HG03575 (cell line): ENCODE data around the gene FAF2.
"Not testable (repeated sequence)": the region's sequence is repeated elsewhere in the genome, so short reads cannot be mapped to it uniquely, and the experiment has no call there.

ENCODE experiments used
- ATAC-seq: cut with Tn5 transposase; IDR thresholded peaks from one replicate; pipeline ENCODE4 v1.9.1; 2021; ENCODE audit not compliant: unreplicated experiment, insufficient number of reproducible peaks, low FRiP score; ENCODE audit errors: extremely low read depth

The FAF2 gene

GRCh38 chr5:176447978-176448608 lies at the start of gene FAF2:
Gene FAF2 (plus strand): TSS chr5:176448385. CDS start chr5:176448408, 23 bp downstream.
- peak; percentile 75 for ATAC-seq

- ATAC-seq, result no peak
Observed at GRCh38 chr5:176400382-176401156, 47.6 kb upstream of the FAF2 start.

GRCh38 chr5:176401281-176402205 lies 46.6 kb upstream of the FAF2 start:
- no peak for ATAC-seq

GRCh38 chr5:176405656-176406435 lies 42.3 kb upstream of the FAF2 start:
- ATAC-seq, result no peak

- no peak for ATAC-seq
Observed at GRCh38 chr5:176406436-176407052, 41.6 kb upstream of the FAF2 start.

- ATAC-seq, result no peak
Observed at GRCh38 chr5:176407456-176408251, 40.5 kb upstream of the FAF2 start.

- not testable (repeated sequence) for ATAC-seq
Observed at GRCh38 chr5:176408252-176408573, 40.0 kb upstream of the FAF2 start.

GRCh38 chr5:176408590-176408989 lies 39.6 kb upstream of the FAF2 start:
- ATAC-seq, result no peak

- ATAC-seq, result no peak
Observed at GRCh38 chr5:176409765-176410164, 38.4 kb upstream of the FAF2 start.

- no peak for ATAC-seq
Observed at GRCh38 chr5:176410486-176411180, 37.6 kb upstream of the FAF2 start.

GRCh38 chr5:176412517-176413254 lies 35.5 kb upstream of the FAF2 start:
- ATAC-seq, result no peak

GRCh38 chr5:176413255-176413565 lies 35.0 kb upstream of the FAF2 start:
- no peak for ATAC-seq

- ATAC-seq, result no peak
Observed at GRCh38 chr5:176413709-176414191, 34.4 kb upstream of the FAF2 start.

- no peak for ATAC-seq
Observed at GRCh38 chr5:176414704-176415103, 33.5 kb upstream of the FAF2 start.

GRCh38 chr5:176415240-176415951 lies 32.8 kb upstream of the FAF2 start:
- no peak for ATAC-seq
